Measurements from ENCODE around the gene VWF.

GRCh38 chr12:5907807-5908206 lies 216.7 kb downstream of the VWF start:
- no peak for TF ChIP-seq EZH2 (optimal IDR thresholded peaks at IDR 0.05; ENCODE audit: low read depth, low read length)
- TF ChIP-seq CTCF (IDR thresholded peaks at IDR 0.05; ENCODE audit: low read length) = no peak

Measured in MM.1S (cell line).